SK-N-SH treated with all-trans-retinoic acid at 6 μM for 48 hours (cell line): Measurements from ENCODE around the gene SPAG5.

ENCODE experiments used
- ATAC-seq: fragments of 200-7000 bp; cut with Tn5 transposase; 3 replicates; pipeline ENCODE4 v1.9.1; 2020; ENCODE audit warnings: mild to moderate bottlenecking, moderate library complexity
- ARNTL ChIP-seq: fragments of 450-650 bp; formaldehyde crosslinking; IDR thresholded peaks from 2 replicates; pipeline ENCODE4 v1.5.0; 2020; ENCODE audit warnings: low read depth, mild to moderate bottlenecking, moderate library complexity, borderline replicate concordance
- BACH2 ChIP-seq: fragments of 250-450 bp; sonication (Bioruptor Pico); IDR thresholded peaks from 2 replicates; pipeline ENCODE4 v1.9.0; 2021; ENCODE audit warnings: mild to moderate bottlenecking, borderline replicate concordance
- CREB5 ChIP-seq: fragments of 250-450 bp; sonication (Bioruptor Pico); IDR thresholded peaks from 2 replicates; pipeline ENCODE4 v1.5.1; 2020; ENCODE audit warnings: low read depth, mild to moderate bottlenecking, moderate library complexity
- CSDC2 ChIP-seq: fragments of 250-450 bp; sonication (Bioruptor Pico); IDR thresholded peaks from 2 replicates; pipeline ENCODE4 v1.5.0; 2020; ENCODE audit warnings: mild to moderate bottlenecking, moderate library complexity
- CSRNP3 ChIP-seq: fragments of 250-450 bp; sonication (Bioruptor Pico); IDR thresholded peaks from 2 replicates; pipeline ENCODE4 v1.5.1; 2021; ENCODE audit warnings: mild to moderate bottlenecking, moderate library complexity
- ISL1 ChIP-seq: fragments of 250-450 bp; sonication (Bioruptor Pico); IDR thresholded peaks from 2 replicates; pipeline ENCODE4 v2.1.2; 2022; ENCODE audit warnings: mild to moderate bottlenecking, moderate library complexity
- OSR1 ChIP-seq: fragments of 250-450 bp; sonication (Bioruptor Pico); IDR thresholded peaks from 2 replicates; pipeline ENCODE4 v1.8.0; 2022; ENCODE audit warnings: moderate library complexity, mild to moderate bottlenecking, inconsistent platforms
- PATZ1 ChIP-seq: fragments of 250-450 bp; sonication (Bioruptor Pico); IDR thresholded peaks from 2 replicates; pipeline ENCODE4 v1.8.0; 2020; ENCODE audit warnings: mild to moderate bottlenecking, moderate library complexity, borderline replicate concordance
- POU6F1 ChIP-seq: fragments of 250-450 bp; sonication (Bioruptor Pico); IDR thresholded peaks from 2 replicates; pipeline ENCODE4 v1.8.0; 2021; ENCODE audit warnings: low read depth, mild to moderate bottlenecking, moderate library complexity, borderline replicate concordance
- PPARA ChIP-seq: fragments of 250-450 bp; sonication (Bioruptor Pico); IDR thresholded peaks from 2 replicates; pipeline ENCODE4 v1.5.0; 2020; ENCODE audit warnings: mild to moderate bottlenecking, borderline replicate concordance
- RARB ChIP-seq: fragments of 250-450 bp; sonication (Bioruptor Pico); IDR thresholded peaks from 2 replicates; pipeline ENCODE4 v1.8.0; 2021; ENCODE audit warnings: mild to moderate bottlenecking, moderate library complexity
- SNAI2 ChIP-seq: fragments of 250-450 bp; sonication (Bioruptor Pico); IDR thresholded peaks from 2 replicates; pipeline ENCODE4 v1.5.0; 2020; ENCODE audit warnings: mild to moderate bottlenecking, moderate library complexity
- TSHZ2 ChIP-seq: fragments of 250-450 bp; sonication (Bioruptor Pico); IDR thresholded peaks from 2 replicates; pipeline ENCODE4 v1.5.0; 2020; ENCODE audit warnings: mild to moderate bottlenecking, moderate library complexity
- ZC3H10 ChIP-seq: fragments of 250-450 bp; sonication (Bioruptor Pico); IDR thresholded peaks from 2 replicates; pipeline ENCODE4 v1.5.1; 2021; ENCODE audit warnings: mild to moderate bottlenecking, moderate library complexity
- ZFP30 ChIP-seq: fragments of 450-650 bp; formaldehyde crosslinking; IDR thresholded peaks from 2 replicates; pipeline ENCODE4 v1.5.0; 2022; ENCODE audit warnings: mild to moderate bottlenecking, moderate library complexity
- ZNF565 ChIP-seq: fragments of 450-650 bp; formaldehyde crosslinking; conservative IDR thresholded peaks from 2 replicates; pipeline ENCODE4 v1.5.0; 2020; ENCODE audit warnings: low read depth, mild to moderate bottlenecking, moderate library complexity
- ZNF70 ChIP-seq: fragments of 450-650 bp; formaldehyde crosslinking; IDR thresholded peaks from 2 replicates; pipeline ENCODE4 v1.5.0; 2020; ENCODE audit warnings: mild to moderate bottlenecking, moderate library complexity
- ZNF8 ChIP-seq: fragments of 450-650 bp; formaldehyde crosslinking; IDR thresholded peaks from 2 replicates; pipeline ENCODE4 v1.5.0; 2020; ENCODE audit warnings: mild to moderate bottlenecking, moderate library complexity

The SPAG5 gene

GRCh38 chr17:28530926-28531325, 67.9 kb downstream of the SPAG5 start (continued):
- TF ChIP-seq TSHZ2: no peak

GRCh38 chr17:28530250-28530649, 68.6 kb downstream of the SPAG5 start:
- TF ChIP-seq ZNF70 (CRISPR knock-in tag): no peak
- TF ChIP-seq TSHZ2: no peak
- no peak for TF ChIP-seq ARNTL (CRISPR knock-in tag)
- TF ChIP-seq CREB5 (CRISPR knock-in tag): no peak
- no peak for TF ChIP-seq ZFP30
- TF ChIP-seq BACH2 (CRISPR knock-in tag): no peak
- TF ChIP-seq ZNF8: no peak
- no peak for TF ChIP-seq CSDC2 (CRISPR knock-in tag)
- TF ChIP-seq PPARA (CRISPR knock-in tag): no peak
- TF ChIP-seq ZC3H10: no peak
- no peak for TF ChIP-seq RARB
- TF ChIP-seq ISL1 (CRISPR knock-in tag): no peak
- no peak for TF ChIP-seq OSR1
- TF ChIP-seq SNAI2 (CRISPR knock-in tag): no peak
- no peak for TF ChIP-seq ZNF565 (CRISPR knock-in tag)
- TF ChIP-seq POU6F1 (CRISPR knock-in tag): no peak
- TF ChIP-seq PATZ1 (CRISPR knock-in tag): no peak
- TF ChIP-seq CSRNP3 (CRISPR knock-in tag): no peak
- ATAC-seq: no peak

GRCh38 chr17:28529013-28529400, 69.8 kb downstream of the SPAG5 start:
- no peak for ATAC-seq
- TF ChIP-seq ZNF565 (CRISPR knock-in tag): no peak
